ENCODE data around the gene DCAF11. TPM values are rescaled to one million over a fixed set of nuclear protein-coding genes. Genes with fewer than 3 reads are reported as not detected.

Gene DCAF11
- total and polyA plus RNA-seq, 2 of the 13 experiments (the other 11 are each of a cell fraction or from before 2014, with no cell fraction given): 150 to 257 TPM

- TF ChIP-seq ZBTB40 (IDR thresholded peaks at IDR 0.05) (no peak; the same call in 1 of the 2 replicates), ZBTB40 (CRISPR knock-in tag; IDR thresholded peaks at IDR 0.05) (peak; percentile 81; the same call in 1 of the 2 replicates), NFE2L2 (IDR thresholded peaks at IDR 0.05; ENCODE audit: low read length) (no peak), ZNF441 (CRISPR knock-in tag; IDR thresholded peaks at IDR 0.05; ENCODE audit: borderline replicate concordance) (peak; percentile 97), SALL2 (CRISPR knock-in tag; IDR thresholded peaks at IDR 0.05) (peak; percentile 99), MBD4 (IDR thresholded peaks at IDR 0.05; ENCODE audit: borderline replicate concordance, low read length) (no peak), NFIC (IDR thresholded peaks at IDR 0.05; ENCODE audit: low read length) (no peak), NFE2 (CRISPR knock-in tag; IDR thresholded peaks at IDR 0.05) (no peak), SNAPC5 (CRISPR knock-in tag; IDR thresholded peaks at IDR 0.05; ENCODE audit: borderline replicate concordance) (peak; percentile 93; the same call in 1 of the 2 replicates), IKZF5 (CRISPR knock-in tag; IDR thresholded peaks at IDR 0.05) (peak; percentile 99), MBNL3 (CRISPR knock-in tag; conservative IDR thresholded peaks at IDR 0.05) (no peak), ZNF317 (CRISPR knock-in tag; IDR thresholded peaks at IDR 0.05) (peak; percentile 82; the same call in 1 of the 2 replicates), SIN3A (IDR thresholded peaks at IDR 0.05; ENCODE audit: borderline replicate concordance, low read depth, low read length) (peak; percentile 97), ZNF547 (CRISPR knock-in tag; IDR thresholded peaks at IDR 0.05) (peak; percentile 86), ZFP36L1 (CRISPR knock-in tag; IDR thresholded peaks at IDR 0.05) (peak; percentile 96; the same call in 1 of the 2 replicates), ZNF703 (CRISPR knock-in tag; IDR thresholded peaks at IDR 0.05; ENCODE audit: borderline replicate concordance) (no peak), THRA (CRISPR knock-in tag; IDR thresholded peaks at IDR 0.05; ENCODE audit: borderline replicate concordance) (peak; percentile 98), RXRB (CRISPR knock-in tag; IDR thresholded peaks at IDR 0.05; ENCODE audit: borderline replicate concordance) (peak; percentile 100)
These were observed 611 bp upstream of the DCAF11 start (continued) for GRCh38 chr14:24113801-24114531.
